ENCODE measurements around the gene TMEM53. TPM values are rescaled to one million over a fixed set of nuclear protein-coding genes. Genes with fewer than 3 reads are reported as not detected.

TMEM53 gene
- polyA plus RNA-seq, 2 donors = 3.5 to 5.0 TPM

Other genes starting within 250 kb of the TMEM53 start
- gene ARMH1, start 233 bp upstream of the TMEM53 start, polyA plus RNA-seq = 1 to 10 TPM in 1 of 2 donors, under 1 TPM in 1; 0.71 to 1.1 TPM
- not detected for gene RNU5D-1, start 56.7 kb upstream of the TMEM53 start, polyA plus RNA-seq
- gene KIF2C, start 65.4 kb upstream of the TMEM53 start, polyA plus RNA-seq = 1 to 10 TPM; 4.5 to 9.4 TPM
- gene RPS8, start 101.1 kb upstream of the TMEM53 start, polyA plus RNA-seq = 1,000 to 10,000 TPM; 2,523 to 3,063 TPM
- gene BEST4, start 113.7 kb upstream of the TMEM53 start, polyA plus RNA-seq = under 1 TPM; 0.11 to 0.26 TPM
- 10 to 100 TPM; 23.1 to 58.1 TPM for gene PLK3, start 125.9 kb upstream of the TMEM53 start, polyA plus RNA-seq
- gene DYNLT4, start 132.9 kb upstream of the TMEM53 start, polyA plus RNA-seq = under 1 TPM; 0.14 to 0.26 TPM
- 1 to 10 TPM; 1.3 to 8.0 TPM for gene BTBD19, start 134.0 kb upstream of the TMEM53 start, polyA plus RNA-seq
- under 1 TPM; 0.34 to 0.71 TPM for gene PTCH2, start 168.8 kb upstream of the TMEM53 start, polyA plus RNA-seq